Left lobe of liver (tissue), 2 donors: ENCODE data around the gene TCIRG1. TPM values are rescaled to one million over a fixed set of nuclear protein-coding genes. Genes with fewer than 3 reads are reported as not detected.
"Not testable (repeated sequence)": the region's sequence is repeated elsewhere in the genome, so short reads cannot be mapped to it uniquely, and the experiment has no call there.

Experiments used
- ATAC-seq: fragments of 200-7000 bp; cut with Tn5 transposase; one replicate; pipeline ENCODE4 v1.9.1; 2020; ENCODE audit warnings: mild to moderate bottlenecking, moderate library complexity
- DNase-seq: peaks from one replicate; pipeline ENCODE4 v3.0.0-alpha.2; 2020; ENCODE audit warnings: low spot score
- total RNA-seq: library from RNA; stranded (reverse); gene quantifications from one replicate; pipeline ENCODE4 v1.2.1, GENCODE V29; 2021
- donor health status: DM: no; HTN: no; CAD: no; lungs with moderate emphysema.
- donor health status: DM: no; HTN: yes; CAD: no.

Gene TCIRG1, protein sequence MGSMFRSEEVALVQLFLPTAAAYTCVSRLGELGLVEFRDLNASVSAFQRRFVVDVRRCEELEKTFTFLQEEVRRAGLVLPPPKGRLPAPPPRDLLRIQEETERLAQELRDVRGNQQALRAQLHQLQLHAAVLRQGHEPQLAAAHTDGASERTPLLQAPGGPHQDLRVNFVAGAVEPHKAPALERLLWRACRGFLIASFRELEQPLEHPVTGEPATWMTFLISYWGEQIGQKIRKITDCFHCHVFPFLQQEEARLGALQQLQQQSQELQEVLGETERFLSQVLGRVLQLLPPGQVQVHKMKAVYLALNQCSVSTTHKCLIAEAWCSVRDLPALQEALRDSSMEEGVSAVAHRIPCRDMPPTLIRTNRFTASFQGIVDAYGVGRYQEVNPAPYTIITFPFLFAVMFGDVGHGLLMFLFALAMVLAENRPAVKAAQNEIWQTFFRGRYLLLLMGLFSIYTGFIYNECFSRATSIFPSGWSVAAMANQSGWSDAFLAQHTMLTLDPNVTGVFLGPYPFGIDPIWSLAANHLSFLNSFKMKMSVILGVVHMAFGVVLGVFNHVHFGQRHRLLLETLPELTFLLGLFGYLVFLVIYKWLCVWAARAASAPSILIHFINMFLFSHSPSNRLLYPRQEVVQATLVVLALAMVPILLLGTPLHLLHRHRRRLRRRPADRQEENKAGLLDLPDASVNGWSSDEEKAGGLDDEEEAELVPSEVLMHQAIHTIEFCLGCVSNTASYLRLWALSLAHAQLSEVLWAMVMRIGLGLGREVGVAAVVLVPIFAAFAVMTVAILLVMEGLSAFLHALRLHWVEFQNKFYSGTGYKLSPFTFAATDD
- total RNA-seq: 66.5 TPM

GRCh38 chr11:68038718-68039525 lies at the start of gene TCIRG1:
Gene TCIRG1 (plus strand): TSS chr11:68039025. CDS start chr11:68041272, 2,247 bp downstream.
- DNase-seq (peak; percentile 93), ATAC-seq (peak; percentile 79)

DNA sequence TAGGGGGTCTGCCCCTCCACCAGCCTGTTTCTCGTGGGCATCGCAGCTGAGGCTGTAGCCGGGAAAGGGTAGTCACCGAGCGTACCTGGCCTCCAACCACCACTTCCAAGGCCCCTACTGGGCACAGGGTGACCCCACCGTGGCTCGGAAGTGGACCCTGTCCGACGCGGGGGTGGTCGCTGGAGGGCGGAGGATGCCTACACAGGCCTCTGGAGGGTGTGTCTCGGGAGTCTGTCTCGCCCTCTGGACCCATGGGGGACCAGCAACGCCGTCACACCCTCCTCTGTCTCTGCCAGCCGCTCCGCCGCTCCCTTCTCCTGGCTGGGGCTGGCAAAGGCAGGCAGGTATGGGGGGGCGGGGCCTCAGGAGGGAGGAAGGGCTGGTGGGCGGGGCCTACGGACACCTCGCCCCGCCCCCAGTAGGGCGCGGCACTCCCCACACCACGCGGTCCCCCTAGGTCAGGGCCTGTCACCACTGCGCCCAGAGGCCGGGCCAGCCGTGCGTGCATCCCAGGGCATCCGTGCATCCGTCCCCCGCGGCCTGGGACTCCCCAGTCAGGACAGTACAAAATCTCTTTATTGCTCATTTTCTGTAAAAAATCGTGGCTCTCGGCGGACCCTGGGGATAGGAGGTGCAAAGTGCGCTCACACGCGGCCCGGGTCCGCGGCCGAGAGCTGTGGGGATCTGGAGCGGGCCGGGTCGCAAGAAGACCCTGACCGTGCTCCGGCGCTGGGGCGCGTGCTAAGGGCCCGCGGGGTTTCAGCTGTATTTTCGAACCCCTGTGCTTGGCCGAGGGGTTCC lies 48.1 kb upstream of the TCIRG1 start:
- peak; percentile 44 for ATAC-seq

GRCh38 chr11:67991347-67992121 lies 47.3 kb upstream of the TCIRG1 start:
- ATAC-seq, DNase-seq: not testable (repeated sequence)

More for the DNA sequence above, 48.1 kb upstream of the TCIRG1 start:
- DNase-seq: not testable (repeated sequence)

- DNase-seq, ATAC-seq: not testable (repeated sequence)
Measured at GRCh38 chr11:67993821-67994220, 45.0 kb upstream of the TCIRG1 start.

DNA sequence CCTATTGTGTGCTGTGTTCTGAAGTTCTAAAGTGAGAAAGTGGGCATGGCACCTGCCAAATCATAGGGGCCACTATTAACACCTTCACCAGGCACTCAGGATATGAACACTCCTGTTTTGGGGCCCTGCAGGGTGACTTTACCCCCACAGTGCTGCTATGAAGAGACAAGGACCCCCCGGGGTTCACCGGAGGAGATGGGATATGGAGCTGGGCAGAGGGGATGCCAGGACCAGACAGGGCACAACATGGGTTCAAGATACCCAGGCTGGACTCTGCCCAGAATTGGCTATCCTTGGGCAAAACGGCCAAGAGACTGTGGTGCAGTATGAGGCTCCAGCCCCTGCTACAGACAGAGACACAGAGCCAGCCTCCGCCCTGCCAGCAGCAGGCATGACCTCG lies 44.4 kb upstream of the TCIRG1 start:
- not testable (repeated sequence) for ATAC-seq, DNase-seq

DNA sequence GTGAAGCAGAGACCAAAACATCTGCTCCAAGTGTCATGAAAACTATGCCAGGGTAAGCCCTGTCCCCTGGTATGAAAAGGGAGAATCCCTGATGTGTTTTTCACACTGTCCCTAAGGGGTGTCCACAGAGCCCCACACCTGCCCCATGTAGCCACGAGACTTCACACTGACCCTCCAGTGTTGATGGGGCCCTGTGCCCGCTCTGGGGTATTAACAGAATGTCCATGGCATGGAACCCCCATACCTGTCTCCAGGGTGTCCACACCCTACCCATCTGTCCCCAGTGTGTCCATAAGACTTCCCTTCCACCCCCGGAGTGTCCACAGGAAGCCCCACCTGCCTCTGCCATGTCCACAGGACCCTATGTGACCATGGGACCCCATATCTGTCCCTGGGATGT lies 43.7 kb upstream of the TCIRG1 start:
- not testable (repeated sequence) for ATAC-seq, DNase-seq

DNA sequence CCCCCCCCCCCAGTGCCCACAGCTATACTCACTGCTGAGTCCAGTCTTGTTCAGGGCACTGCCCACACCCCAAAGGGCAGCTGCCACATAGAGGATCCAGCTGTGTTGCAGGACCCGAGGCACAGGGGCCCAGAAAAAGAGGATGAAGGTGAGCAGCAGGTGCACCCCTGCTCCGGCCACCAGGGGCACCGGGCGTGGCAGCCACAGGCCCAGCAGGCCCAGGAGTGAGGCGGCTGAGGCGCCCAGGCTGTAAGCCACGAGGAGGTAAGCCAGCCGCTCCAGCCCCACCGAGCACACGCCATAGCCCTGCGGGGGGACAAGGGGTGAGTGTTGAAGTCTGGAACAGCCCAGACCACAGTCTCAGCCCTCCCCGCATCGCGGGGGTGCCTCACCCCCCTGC lies 43.2 kb upstream of the TCIRG1 start:
- not testable (repeated sequence) for DNase-seq, ATAC-seq

DNA sequence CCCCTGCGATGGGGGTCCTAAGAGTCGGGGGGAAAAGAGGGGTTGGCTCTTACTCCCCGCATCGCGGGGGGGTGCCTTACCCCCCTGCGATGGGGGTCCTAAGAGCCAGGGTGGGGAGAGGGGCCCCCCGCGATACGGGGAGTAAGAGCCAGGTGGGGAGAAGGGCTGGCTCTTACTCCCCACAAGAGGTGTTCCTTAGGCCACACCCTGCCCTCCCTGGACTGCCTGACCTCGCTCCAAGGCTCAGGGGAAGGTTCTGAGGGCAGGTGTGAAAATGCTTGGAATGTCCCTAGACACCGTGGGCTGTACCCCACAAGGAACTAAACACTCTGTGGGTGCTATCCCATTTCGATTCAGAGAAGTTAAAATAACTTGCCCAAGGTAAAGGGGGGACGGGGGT lies 42.8 kb upstream of the TCIRG1 start:
- no peak for DNase-seq
- ATAC-seq: no peak

DNA sequence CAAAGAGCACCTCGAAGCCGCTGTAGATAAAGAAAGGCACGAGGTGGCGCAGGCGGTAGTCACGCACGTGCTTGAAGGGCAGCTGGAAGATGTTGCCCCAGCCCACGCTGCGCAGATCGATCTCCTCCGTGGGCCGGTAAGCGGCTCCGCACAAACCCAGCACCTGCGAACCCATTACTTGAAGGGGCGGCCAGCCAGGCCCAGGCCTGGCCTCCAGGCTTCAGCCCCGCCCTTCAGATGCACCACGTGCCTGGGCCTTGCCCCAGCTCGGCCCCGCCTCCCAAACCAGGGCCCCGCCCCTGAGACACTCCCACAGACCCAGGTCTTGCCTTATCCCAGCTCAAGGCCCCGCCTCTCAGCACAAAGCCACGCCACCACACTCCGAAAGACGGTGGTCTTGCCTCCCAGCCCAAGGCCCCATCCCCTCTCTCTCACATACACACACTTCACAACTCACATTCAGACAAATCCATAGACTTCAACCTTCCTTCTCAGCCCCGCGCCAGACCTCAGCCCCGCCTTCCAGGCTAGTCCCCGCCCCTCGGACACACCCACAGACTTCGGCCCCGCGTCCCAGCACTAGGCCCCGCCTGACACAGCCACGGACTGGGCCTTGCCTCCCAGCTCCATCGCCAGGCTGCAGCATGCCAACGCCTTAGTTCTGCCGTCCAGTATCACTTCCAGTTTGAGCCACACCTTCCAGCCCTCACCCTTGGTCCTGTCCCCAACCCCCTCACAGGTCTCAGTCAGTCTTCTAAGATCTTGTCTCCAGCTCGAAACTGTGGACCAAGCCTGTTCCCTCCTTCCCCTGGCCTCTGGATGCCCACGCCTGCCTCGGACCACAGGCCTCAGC lies 42.0 kb upstream of the TCIRG1 start:
- DNase-seq (peak; percentile 55), ATAC-seq (peak; percentile 77)

DNA sequence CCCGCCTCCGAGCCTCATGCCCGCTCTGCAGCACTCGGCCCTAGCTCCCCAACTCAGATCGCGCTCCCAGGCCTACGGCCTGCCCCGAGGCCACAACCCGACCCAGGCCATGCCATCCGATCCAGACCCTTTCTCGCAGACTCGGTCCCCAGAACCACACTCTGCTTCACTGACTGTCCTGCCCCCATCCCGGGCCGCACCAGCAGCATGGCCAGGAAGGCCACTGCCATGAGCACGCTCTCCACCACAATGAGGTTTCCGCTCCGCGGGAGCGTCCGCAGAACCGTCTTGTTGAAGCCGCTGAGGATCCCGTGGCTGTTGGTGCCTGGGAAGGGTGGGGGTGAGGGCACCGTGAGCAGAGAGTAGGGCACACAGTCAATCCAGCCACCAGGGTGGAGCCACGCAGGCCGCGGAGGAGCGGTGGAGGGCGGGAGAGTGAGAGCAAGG lies 41.3 kb upstream of the TCIRG1 start:
- ATAC-seq (no peak), DNase-seq (no peak)

DNA sequence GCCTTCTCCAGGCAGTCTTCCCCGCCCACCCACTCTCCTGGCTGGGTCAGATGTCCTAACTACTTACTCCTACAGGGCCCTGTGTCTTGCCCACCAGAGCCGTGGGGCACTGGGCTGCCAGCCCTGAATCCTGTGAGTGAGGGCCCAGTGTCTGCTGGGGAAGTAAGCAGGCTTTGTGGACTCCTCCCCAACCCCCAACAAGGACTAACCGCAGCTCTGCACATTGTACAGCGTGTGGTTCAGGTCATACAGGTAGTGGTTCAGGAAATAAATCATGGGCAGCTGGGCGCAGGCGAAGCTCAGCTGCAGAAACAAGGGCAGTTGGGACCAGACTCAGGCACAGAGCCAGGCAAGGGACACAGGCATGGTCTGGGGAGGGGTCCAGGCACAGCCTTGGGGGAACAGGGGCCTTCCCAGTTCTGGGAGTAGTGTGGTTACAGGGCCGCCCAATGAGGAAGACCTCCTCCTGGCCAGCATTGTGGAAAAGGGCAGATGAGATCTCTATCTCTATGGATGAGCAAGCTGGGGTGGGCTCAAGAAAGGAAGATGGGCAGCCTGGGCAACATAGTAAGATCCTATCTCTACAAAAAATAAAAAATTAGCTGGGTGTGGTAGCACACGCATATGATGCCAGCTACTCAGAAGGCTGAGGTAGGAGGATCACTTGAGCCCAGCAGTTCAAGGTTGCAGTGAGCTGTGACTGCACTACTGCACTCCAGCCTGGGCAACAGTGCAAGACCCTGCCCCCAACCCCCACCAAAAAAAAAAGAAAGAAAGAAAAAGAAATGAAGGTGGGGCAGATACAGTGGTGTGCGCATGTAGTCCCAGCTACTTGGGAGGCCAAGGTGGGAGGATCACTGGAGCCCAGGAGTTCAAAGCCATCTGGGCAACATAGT lies 40.4 kb upstream of the TCIRG1 start:
- no peak for ATAC-seq
- peak; percentile 44 for DNase-seq

DNA sequence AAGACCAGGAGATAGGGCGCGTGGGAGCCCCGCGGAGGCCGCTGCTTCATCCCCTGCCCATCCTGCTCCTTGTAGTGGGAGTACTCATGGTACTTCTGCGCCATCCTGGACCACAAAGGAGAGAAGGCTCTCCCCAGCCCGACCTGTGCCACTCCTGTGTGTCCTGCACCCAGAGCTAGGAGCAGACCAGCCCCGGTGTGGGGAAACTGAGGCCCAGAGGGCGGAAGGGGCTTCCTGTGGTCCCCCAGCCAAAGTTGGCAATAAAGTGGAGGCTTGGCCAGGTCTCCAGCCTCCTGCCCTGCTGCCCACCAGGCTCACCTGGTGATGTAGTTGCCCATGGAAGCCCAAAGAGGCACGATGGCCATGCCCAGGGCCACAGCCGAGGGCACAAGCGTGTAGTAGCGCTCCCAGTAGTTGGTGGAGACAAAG lies 39.6 kb upstream of the TCIRG1 start:
- ATAC-seq (no peak), DNase-seq (no peak)

DNA sequence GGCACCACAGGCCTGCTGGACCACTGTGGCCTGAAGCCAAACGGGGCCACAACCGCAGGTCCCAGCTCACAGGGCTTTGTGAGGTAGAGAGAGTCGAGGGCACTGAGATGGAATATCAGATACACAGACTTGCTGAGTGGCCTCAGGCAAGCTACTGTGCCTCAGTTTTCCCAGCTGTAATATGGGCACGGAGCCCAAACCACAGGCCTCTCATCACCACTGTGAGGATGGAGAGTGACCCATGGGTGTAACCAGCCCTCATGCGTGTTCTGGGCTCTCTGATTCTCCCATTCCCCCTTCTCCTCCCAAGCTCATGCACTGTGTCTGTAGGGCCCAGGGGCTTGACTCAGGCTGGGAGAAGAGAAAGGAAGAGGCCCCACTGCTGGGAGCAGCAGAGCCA lies 39.1 kb upstream of the TCIRG1 start:
- no peak for ATAC-seq
- no peak for DNase-seq

GRCh38 chr11:68002575-68002937 lies 36.3 kb upstream of the TCIRG1 start:
- DNase-seq (no peak), ATAC-seq (no peak)

GRCh38 chr11:68002938-68003845 lies 35.6 kb upstream of the TCIRG1 start:
- no peak for DNase-seq
- ATAC-seq: peak; percentile 46

DNA sequence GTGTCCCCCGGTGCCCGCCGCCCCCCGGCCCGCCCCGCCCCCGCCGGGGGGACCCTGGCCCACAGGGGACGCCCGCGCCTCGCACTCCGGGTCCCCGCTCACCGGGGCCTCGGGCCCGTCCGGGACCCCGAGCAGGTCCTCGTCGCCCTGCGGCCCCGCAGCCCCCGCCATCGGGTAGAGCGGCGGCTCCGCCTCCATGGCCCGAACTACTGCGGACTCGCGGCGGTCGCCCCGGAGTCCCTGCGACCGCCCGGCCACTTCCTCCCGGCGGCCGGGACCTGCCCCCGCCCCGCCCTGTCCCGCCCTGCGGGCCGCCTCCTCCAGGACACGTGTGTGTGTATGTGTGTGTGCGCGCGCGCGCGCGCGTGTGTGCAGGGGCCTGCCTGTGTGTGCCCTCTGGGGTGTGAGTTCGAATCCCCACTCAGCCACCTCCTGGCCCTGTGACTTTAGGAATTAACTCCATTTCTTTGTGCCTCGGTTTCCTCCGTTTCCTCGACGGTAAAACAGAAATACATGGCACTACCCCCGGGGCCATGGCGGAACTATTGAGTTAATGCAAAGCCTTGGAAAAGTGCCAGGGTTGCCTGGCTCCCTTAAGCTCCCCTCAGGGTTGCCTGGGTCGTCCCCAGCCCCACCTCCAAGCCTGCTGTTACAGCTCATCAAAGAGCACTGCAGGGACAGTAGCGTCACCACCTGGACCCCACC lies 34.8 kb upstream of the TCIRG1 start, which contains the start of gene UNC93B1:
UNC93B1 (minus strand) TSS at position 252 of the 705 bp plus-strand sequence; CDS start at position 198, 54 bp downstream.
- peak; percentile 91 for DNase-seq
- peak; percentile 89 for ATAC-seq
